Neural progenitor cell (in vitro differentiated cells): ENCODE data around the gene FGFR2. TPM values are rescaled to one million over a fixed set of nuclear protein-coding genes. Genes with fewer than 3 reads are reported as not detected.

Source experiments
- DNase-seq: peaks from one replicate; pipeline ENCODE4 v3.0.0-alpha.2; 2016; ENCODE audit warnings: low spot score
- H2AFZ ChIP-seq: fragments of 200-600 bp; sonication (generic); replicated peaks from 2 replicates; pipeline ENCODE4 v1.6.1; 2016; ENCODE audit warnings: antibody characterized with exemption
- H3F3A ChIP-seq: fragments of 200-600 bp; sonication (generic); 2 replicates; pipeline ENCODE4 v1.6.1; 2016; ENCODE audit warnings: antibody characterized with exemption, low read depth
- H3K27ac ChIP-seq: fragments of 200-600 bp; sonication (generic); 2 replicates; pipeline ENCODE4 v1.5.1; 2016; ENCODE audit warnings: mild to moderate bottlenecking
- H3K27me3 ChIP-seq: fragments of 200-600 bp; sonication (generic); 2 replicates; pipeline ENCODE4 v1.6.1; 2016; ENCODE audit warnings: mild to moderate bottlenecking, moderate library complexity
- H3K36me3 ChIP-seq: fragments of 200-600 bp; sonication (generic); 2 replicates; pipeline ENCODE4 v1.5.1; 2016
- H3K4me1 ChIP-seq: fragments of 200-600 bp; sonication (generic); 2 replicates; pipeline ENCODE4 v1.6.1; 2016; ENCODE audit warnings: mixed run types
- H3K4me2 ChIP-seq: fragments of 200-600 bp; sonication (generic); 2 replicates; pipeline ENCODE4 v1.6.1; 2016
- H3K4me3 ChIP-seq: fragments of 200-600 bp; sonication (generic); 2 replicates; pipeline ENCODE4 v1.5.1; 2016
- H3K79me2 ChIP-seq: fragments of 200-600 bp; sonication (generic); 2 replicates; pipeline ENCODE4 v1.6.1; 2016; ENCODE audit warnings: low read depth
- H3K9ac ChIP-seq: fragments of 200-600 bp; sonication (generic); 2 replicates; pipeline ENCODE4 v1.6.1; 2016
- H3K9me3 ChIP-seq: fragments of 200-600 bp; sonication (generic); 2 replicates; pipeline ENCODE4 v1.5.1; 2016; ENCODE audit warnings: low read depth
- H4K20me1 ChIP-seq: fragments of 200-600 bp; sonication (generic); 2 replicates; pipeline ENCODE4 v1.6.1; 2016; ENCODE audit warnings: low read depth
- H3K27ac Mint-ChIP-seq: 3 replicates; pipeline ENCODE4 v1.8.0; 2021; ENCODE audit warnings: mixed read lengths
- H3K27me3 Mint-ChIP-seq: 2 replicates; pipeline ENCODE4 v1.8.0; 2022; ENCODE audit warnings: low read depth, mild to moderate bottlenecking, inconsistent platforms, moderate library complexity, mixed read lengths; ENCODE audit not compliant: insufficient read depth
- H3K36me3 Mint-ChIP-seq: 3 replicates; pipeline ENCODE4 v1.8.0; 2021; ENCODE audit warnings: mixed read lengths
- H3K4me1 Mint-ChIP-seq: 3 replicates; pipeline ENCODE4 v1.8.0; 2021; ENCODE audit warnings: mixed read lengths
- H3K4me3 Mint-ChIP-seq: 3 replicates; pipeline ENCODE4 v1.8.0; 2021; ENCODE audit warnings: mild to moderate bottlenecking, moderate library complexity, mixed read lengths
- H3K9me3 Mint-ChIP-seq: 3 replicates; pipeline ENCODE4 v1.8.0; 2020; ENCODE audit warnings: mixed read lengths
- CTCF ChIP-seq: fragments of 200-600 bp; sonication (generic); IDR thresholded peaks from 2 replicates; pipeline ENCODE4 v1.5.1; 2017; ENCODE audit warnings: antibody characterized with exemption, mild to moderate bottlenecking
- EZH2 ChIP-seq: fragments of 200-600 bp; sonication (generic); IDR thresholded peaks from 2 replicates; pipeline ENCODE4 v1.6.1; 2017; ENCODE audit warnings: antibody characterized with exemption, mild to moderate bottlenecking, moderate library complexity
- EZH2phosphoT487 ChIP-seq: fragments of 200-600 bp; sonication (generic); IDR thresholded peaks from 2 replicates; pipeline ENCODE4 v1.6.1; 2017; ENCODE audit warnings: antibody characterized with exemption
- total RNA-seq: library from RNA; depleted of rRNA; stranded (reverse); fragments of >200 nt; gene quantifications from 2 replicates; pipeline ENCODE4 v1.2.3, GENCODE V29; 2015; ENCODE audit warnings: low replicate concordance

The FGFR2 gene
- total RNA-seq, 1 donor from 2014 or later, result 99.1 TPM

- Mint-ChIP-seq H3K4me3 (peak overlapping the region; percentile 24), H3K4me1 (peaks cover 12% of the 10 kb centered on the region), H3K27ac (no peak overlapping the region), H3K9me3 (no peaks in the 10 kb centered on the region), H3K27me3 (peaks cover 10% of the 10 kb centered on the region), H3K36me3 (peaks cover 3% of the 10 kb centered on the region)
- H3K36me3 ChIP-seq, result no peaks in the 10 kb centered on the region
- H4K20me1 ChIP-seq, result no peaks in the 10 kb centered on the region
- TF ChIP-seq CTCF (no peak), EZH2phosphoT487 (no peak), EZH2 (no peak)
- H3K79me2 ChIP-seq, result no peaks in the 10 kb centered on the region
- H3K4me1 ChIP-seq, result no peaks in the 10 kb centered on the region
- no peak for DNase-seq
- H3F3A ChIP-seq, result no peaks in the 10 kb centered on the region
- no peaks in the 10 kb centered on the region for H3K9me3 ChIP-seq
- no peak overlapping the region for H3K27ac ChIP-seq
- no peak overlapping the region for H3K4me2 ChIP-seq
- H2AFZ ChIP-seq, result no peak overlapping the region
- H3K4me3 ChIP-seq, result no peak overlapping the region
- no peak overlapping the region for H3K9ac ChIP-seq
- H3K27me3 ChIP-seq, result peaks cover 6% of the 10 kb centered on the region
Observed at GRCh38 chr10:121613456-121613855, 15.2 kb upstream of the FGFR2 start.

- Histone ChIP-seq H3K9ac (no peak overlapping the region), H4K20me1 (no peaks in the 10 kb centered on the region), H3F3A (no peaks in the 10 kb centered on the region), H3K4me2 (no peak overlapping the region), H3K27me3 (peaks cover 21% of the 10 kb centered on the region), H3K79me2 (no peaks in the 10 kb centered on the region), H3K36me3 (no peaks in the 10 kb centered on the region), H3K9me3 (no peaks in the 10 kb centered on the region), H3K4me3 (no peak overlapping the region), H3K27ac (no peak overlapping the region), H3K4me1 (no peaks in the 10 kb centered on the region), H2AFZ (no peak overlapping the region)
- no peak overlapping the region for H3K27ac Mint-ChIP-seq
- H3K36me3 Mint-ChIP-seq, result no peaks in the 10 kb centered on the region
- peaks cover 18% of the 10 kb centered on the region for H3K4me1 Mint-ChIP-seq
- TF ChIP-seq EZH2 (no peak), EZH2phosphoT487 (no peak), CTCF (no peak)
- DNase-seq, result no peak
- H3K4me3 Mint-ChIP-seq, result peak overlapping the region; percentile 14
- peaks cover 14% of the 10 kb centered on the region for H3K27me3 Mint-ChIP-seq
- H3K9me3 Mint-ChIP-seq, result no peaks in the 10 kb centered on the region
Observed at GRCh38 chr10:121611393-121612159, 13.3 kb upstream of the FGFR2 start.

- H3K27ac ChIP-seq, result no peak overlapping the region
- no peaks in the 10 kb centered on the region for H3K4me1 ChIP-seq
- H3K27ac Mint-ChIP-seq, result no peak overlapping the region
- peaks cover 21% of the 10 kb centered on the region for H3K27me3 ChIP-seq
- no peak overlapping the region for H2AFZ ChIP-seq
- no peak for TF ChIP-seq EZH2
- TF ChIP-seq EZH2phosphoT487, result no peak
- no peak for TF ChIP-seq CTCF
- H3K9ac ChIP-seq, result no peak overlapping the region
- H4K20me1 ChIP-seq, result no peaks in the 10 kb centered on the region
- H3K79me2 ChIP-seq, result no peaks in the 10 kb centered on the region
- DNase-seq, result no peak
- no peaks in the 10 kb centered on the region for H3K36me3 Mint-ChIP-seq
- H3K36me3 ChIP-seq, result no peaks in the 10 kb centered on the region
- peaks cover 11% of the 10 kb centered on the region for H3K27me3 Mint-ChIP-seq
- no peak overlapping the region for H3K4me2 ChIP-seq
- H3F3A ChIP-seq, result no peaks in the 10 kb centered on the region
- H3K9me3 Mint-ChIP-seq, result no peaks in the 10 kb centered on the region
- no peaks in the 10 kb centered on the region for H3K9me3 ChIP-seq
- H3K4me3 Mint-ChIP-seq, result no peak overlapping the region
- H3K4me3 ChIP-seq, result no peak overlapping the region
- peaks cover 15% of the 10 kb centered on the region for H3K4me1 Mint-ChIP-seq
Observed at GRCh38 chr10:121610798-121611323, 12.6 kb upstream of the FGFR2 start.
